Activated naive CD8-positive, alpha-beta T cell (primary cell): ENCODE measurements around the gene RINL.

Experiments used
- H3K27ac Mint-ChIP-seq: one replicate; pipeline ENCODE4 v1.8.0; 2021; ENCODE audit warnings: mixed read lengths
- H3K27me3 Mint-ChIP-seq: one replicate; pipeline ENCODE4 v1.8.0; 2021; ENCODE audit warnings: mixed read lengths
- H3K36me3 Mint-ChIP-seq: one replicate; pipeline ENCODE4 v1.8.0; 2021; ENCODE audit warnings: mixed read lengths
- H3K4me1 Mint-ChIP-seq: one replicate; pipeline ENCODE4 v1.8.0; 2021; ENCODE audit warnings: low read depth, mixed read lengths
- H3K4me3 Mint-ChIP-seq: one replicate; pipeline ENCODE4 v1.8.0; 2021; ENCODE audit warnings: mild to moderate bottlenecking, mixed read lengths
- H3K9me3 Mint-ChIP-seq: one replicate; pipeline ENCODE4 v1.8.0; 2021; ENCODE audit warnings: low read depth, mixed read lengths

The RINL gene, protein sequence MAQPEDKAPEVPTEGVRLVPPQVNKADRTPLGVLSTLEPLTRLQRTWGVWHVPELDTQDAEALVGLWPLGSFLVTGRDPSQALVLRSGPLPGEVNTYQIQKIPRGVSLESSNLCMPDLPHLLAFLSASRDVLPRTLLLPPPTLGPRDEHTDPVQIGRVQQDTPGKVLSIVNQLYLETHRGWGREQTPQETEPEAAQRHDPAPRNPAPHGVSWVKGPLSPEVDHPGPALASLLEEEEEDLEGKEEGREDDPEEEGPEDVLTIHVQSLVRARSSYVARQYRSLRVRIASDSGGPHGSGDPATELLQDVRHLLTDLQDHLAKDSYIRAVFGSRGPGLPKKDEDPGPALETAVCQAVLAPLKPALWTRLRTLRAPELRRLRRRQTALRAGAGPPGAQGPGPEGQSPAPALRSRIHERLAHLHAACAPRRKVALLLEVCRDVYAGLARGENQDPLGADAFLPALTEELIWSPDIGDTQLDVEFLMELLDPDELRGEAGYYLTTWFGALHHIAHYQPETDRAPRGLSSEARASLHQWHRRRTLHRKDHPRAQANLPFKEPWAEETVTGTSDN

GRCh38 chr19:38877781-38878574 is at the start of gene RINL:
RINL (minus strand) TSS chr19:38878275; CDS start chr19:38876742, 1,533 bp downstream.
- peak within 1 kb of the TSS; percentile 92 for H3K4me3 Mint-ChIP-seq

DNA sequence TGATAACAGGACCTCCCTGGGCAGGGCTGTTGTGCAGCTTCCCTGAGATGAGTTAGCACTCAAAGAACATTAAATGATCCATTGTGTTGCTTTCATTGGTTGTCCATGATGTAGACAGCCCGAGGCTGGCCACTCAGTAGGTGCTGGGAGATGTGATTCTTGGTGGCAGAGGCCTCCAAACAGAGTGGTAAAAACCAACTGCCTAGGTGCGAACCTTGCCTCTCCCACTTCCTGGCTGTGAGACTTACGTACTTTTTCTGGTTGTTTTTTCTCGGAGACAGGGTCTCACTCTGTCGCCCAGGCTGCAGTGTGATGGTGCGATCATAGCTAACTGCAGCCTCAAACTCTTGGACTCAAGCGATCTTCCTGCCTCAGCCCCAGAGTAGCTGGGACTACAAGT is 46.3 kb upstream of the RINL start:
- Mint-ChIP-seq H3K4me3 (no peak overlapping the region), H3K4me1 (peaks cover 10% of the 10 kb centered on the region)

More at GRCh38 chr19:38877781-38878574, at the start of gene RINL:
- H3K36me3 Mint-ChIP-seq, result peaks cover 4% of the 10 kb centered on the region
- peaks cover 29% of the 10 kb centered on the region for H3K4me1 Mint-ChIP-seq
- no peaks in the 10 kb centered on the region for H3K9me3 Mint-ChIP-seq
- peak within 1 kb of the TSS; percentile 96 for H3K27ac Mint-ChIP-seq
- H3K27me3 Mint-ChIP-seq, result no peaks in the 10 kb centered on the region

GRCh38 chr19:38922482-38922881 is 44.4 kb upstream of the RINL start:
- Mint-ChIP-seq H3K4me1 (no peaks in the 10 kb centered on the region), H3K27me3 (no peaks in the 10 kb centered on the region), H3K4me3 (no peak overlapping the region), H3K9me3 (no peaks in the 10 kb centered on the region), H3K27ac (no peak overlapping the region), H3K36me3 (peaks cover 8% of the 10 kb centered on the region)

More for the DNA sequence above, 46.3 kb upstream of the RINL start:
- Mint-ChIP-seq H3K27me3 (no peaks in the 10 kb centered on the region), H3K36me3 (peaks cover 8% of the 10 kb centered on the region), H3K27ac (no peak overlapping the region), H3K9me3 (no peaks in the 10 kb centered on the region)

DNA sequence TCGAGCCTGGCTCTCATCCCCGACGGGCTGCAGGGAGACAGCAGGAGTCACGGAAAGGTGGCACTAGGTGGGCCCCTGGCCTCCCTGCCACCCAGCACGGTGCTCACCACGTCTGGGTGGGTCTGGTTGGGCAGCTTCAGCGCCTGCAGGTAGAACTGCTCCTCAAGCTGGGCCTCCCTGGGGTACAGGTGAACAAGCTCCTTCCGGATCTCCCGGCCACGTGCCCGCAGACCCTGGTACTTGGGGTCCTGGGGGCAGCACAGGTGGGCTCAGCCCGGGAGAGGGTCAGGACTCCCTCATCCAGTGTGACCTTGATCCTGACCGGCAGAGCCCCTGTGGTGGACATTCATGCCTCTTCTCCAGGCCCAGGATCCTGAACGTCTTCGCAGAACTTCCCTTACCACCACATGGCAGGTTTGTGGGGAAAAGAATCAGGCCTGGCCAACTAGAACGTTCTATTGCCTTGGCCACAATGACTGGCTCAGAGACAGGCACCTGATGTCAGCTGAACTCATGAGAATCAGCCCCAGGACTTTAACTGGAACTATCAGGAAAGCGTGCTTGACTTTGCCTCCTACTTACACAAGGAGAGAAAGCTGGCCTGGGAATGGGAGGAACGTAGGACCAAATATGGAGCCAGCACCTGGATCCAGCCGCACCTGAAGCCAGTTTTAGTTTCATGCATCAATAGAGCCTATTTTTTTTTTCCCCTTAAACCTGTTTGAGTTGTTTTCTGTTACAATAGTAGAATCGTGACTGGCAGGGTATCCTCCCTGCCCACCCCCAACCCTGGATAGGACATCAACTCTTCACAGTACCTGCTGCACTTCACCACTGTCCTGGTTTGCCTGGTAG is 43.6 kb upstream of the RINL start:
- Mint-ChIP-seq H3K4me3 (no peak overlapping the region), H3K27me3 (no peaks in the 10 kb centered on the region), H3K36me3 (peaks cover 8% of the 10 kb centered on the region), H3K27ac (no peak overlapping the region), H3K9me3 (no peaks in the 10 kb centered on the region), H3K4me1 (no peaks in the 10 kb centered on the region)

- Mint-ChIP-seq H3K27ac (no peak overlapping the region), H3K27me3 (no peaks in the 10 kb centered on the region), H3K36me3 (peaks cover 8% of the 10 kb centered on the region), H3K4me1 (no peaks in the 10 kb centered on the region), H3K4me3 (no peak overlapping the region), H3K9me3 (no peaks in the 10 kb centered on the region)
Observed at GRCh38 chr19:38920602-38921419, 42.7 kb upstream of the RINL start.

DNA sequence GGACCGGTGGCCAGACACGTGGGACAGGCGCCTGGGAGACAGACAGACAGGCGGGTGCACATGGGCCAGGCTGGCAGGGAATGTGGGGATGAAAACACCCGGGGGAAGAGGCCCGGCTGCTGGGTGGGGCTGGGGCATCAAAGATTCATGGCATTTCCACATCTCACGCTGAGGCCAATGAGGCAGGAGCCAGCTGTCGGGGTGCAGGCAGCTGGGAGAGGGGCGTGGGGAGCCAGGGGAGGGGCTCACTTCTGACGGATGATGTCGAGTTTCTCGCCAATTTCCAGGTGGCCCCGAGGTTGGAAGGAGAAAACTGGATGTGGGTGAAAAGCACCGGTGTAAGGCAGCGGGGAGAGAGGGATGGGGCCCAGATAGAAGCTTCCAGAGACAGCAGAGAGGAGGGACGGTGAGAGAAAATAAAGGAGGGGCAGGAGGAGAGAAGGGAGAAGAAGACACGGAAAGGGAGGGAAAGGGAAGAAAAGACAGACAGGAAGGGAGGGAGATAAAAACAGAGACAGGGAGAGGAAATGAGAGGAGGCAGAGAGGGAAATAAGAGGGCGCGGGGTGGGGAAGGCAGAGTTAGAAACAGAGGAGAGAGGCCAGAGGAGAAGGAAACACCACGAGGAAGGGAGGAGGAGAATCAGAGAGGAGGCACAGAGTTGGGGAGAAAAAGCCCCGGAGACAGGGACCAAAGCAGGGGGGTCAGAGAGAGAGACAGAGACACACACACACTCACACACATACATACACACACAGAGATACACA is 41.9 kb upstream of the RINL start:
- Mint-ChIP-seq H3K4me1 (no peaks in the 10 kb centered on the region), H3K27ac (no peak overlapping the region), H3K4me3 (no peak overlapping the region), H3K27me3 (no peaks in the 10 kb centered on the region), H3K9me3 (no peaks in the 10 kb centered on the region), H3K36me3 (peaks cover 8% of the 10 kb centered on the region)

DNA sequence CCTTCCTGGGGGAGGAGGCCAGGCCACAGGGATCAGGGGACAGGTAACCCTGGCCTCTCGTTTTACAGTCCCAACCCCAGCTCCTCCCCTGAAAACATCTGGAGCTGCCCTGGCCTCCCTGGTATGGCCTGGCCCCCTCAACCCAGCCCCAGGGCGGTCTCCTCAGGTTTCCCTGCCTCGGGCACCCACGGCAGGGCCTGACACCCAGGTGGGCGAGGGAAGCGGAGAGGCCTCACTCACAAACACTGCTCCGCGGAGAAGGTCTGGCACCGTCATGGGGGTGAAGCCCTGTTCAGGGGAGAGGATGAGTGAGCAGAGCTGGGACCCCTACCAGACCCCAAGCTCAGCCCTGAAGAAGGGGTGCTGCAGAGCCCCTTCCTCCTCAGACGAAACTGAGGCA is 40.5 kb upstream of the RINL start:
- Mint-ChIP-seq H3K27ac (no peak overlapping the region), H3K4me3 (no peak overlapping the region), H3K27me3 (no peaks in the 10 kb centered on the region), H3K36me3 (peaks cover 8% of the 10 kb centered on the region), H3K9me3 (no peaks in the 10 kb centered on the region), H3K4me1 (no peaks in the 10 kb centered on the region)

DNA sequence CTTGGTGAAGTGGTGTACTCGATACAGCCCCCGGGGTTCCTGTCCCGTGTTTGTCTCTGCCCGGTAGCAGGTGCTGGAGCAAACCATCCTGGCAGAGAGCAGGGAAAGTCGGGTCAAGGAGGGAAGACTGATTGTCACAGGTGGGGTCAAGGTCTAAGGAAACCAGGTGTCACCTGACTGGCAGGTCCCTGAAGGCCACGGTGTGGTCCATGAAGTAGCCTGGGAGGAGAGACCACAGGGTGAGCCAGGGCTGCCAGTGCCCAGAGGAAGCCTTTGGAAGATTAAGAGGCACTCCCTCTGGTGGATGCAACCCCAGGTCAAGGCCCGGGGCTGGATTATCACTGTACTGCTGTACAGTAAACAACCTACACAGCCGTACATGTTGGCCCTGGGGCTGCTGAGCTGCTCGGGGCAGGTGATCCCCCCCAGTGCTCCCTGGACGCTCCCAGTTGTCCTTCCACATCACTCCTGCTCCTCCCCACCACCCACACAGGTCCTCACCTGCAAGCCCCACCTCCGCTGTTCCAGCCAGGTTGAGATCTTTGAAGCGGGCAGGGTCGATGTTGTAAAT is 39.9 kb upstream of the RINL start:
- Mint-ChIP-seq H3K36me3 (peaks cover 8% of the 10 kb centered on the region), H3K4me3 (no peak overlapping the region), H3K4me1 (no peaks in the 10 kb centered on the region), H3K27ac (no peak overlapping the region), H3K9me3 (no peaks in the 10 kb centered on the region), H3K27me3 (no peaks in the 10 kb centered on the region)

DNA sequence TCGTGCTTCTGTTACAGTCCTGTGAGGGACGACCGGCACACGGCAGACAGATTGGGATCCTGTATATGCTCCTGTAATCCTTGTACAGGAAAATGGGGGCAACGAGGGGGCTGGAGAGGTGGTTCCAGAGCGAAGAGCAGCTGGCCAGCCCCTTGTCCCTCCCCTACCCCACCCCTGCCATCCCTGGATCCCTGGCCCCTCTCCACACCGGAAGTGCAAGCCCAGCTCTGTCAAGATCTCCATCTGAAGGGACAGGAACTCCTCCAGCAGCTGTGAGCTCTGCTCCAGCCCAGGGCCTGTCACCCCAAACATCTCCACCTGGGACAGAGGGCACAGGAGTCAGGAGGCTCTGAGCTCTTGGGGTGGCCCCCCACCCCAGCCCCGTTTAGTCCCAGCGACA is 39.4 kb upstream of the RINL start:
- H3K36me3 Mint-ChIP-seq, result peaks cover 8% of the 10 kb centered on the region
- no peaks in the 10 kb centered on the region for H3K9me3 Mint-ChIP-seq
- no peak overlapping the region for H3K4me3 Mint-ChIP-seq
- no peaks in the 10 kb centered on the region for H3K27me3 Mint-ChIP-seq
- no peak overlapping the region for H3K27ac Mint-ChIP-seq
- H3K4me1 Mint-ChIP-seq, result no peaks in the 10 kb centered on the region

GRCh38 chr19:38915329-38916321 is 37.5 kb upstream of the RINL start:
- H3K36me3 Mint-ChIP-seq, result no peaks in the 10 kb centered on the region
- H3K27ac Mint-ChIP-seq, result no peak overlapping the region
- H3K27me3 Mint-ChIP-seq, result no peaks in the 10 kb centered on the region
- H3K9me3 Mint-ChIP-seq, result no peaks in the 10 kb centered on the region
- H3K4me3 Mint-ChIP-seq, result no peak overlapping the region
- H3K4me1 Mint-ChIP-seq, result no peaks in the 10 kb centered on the region

DNA sequence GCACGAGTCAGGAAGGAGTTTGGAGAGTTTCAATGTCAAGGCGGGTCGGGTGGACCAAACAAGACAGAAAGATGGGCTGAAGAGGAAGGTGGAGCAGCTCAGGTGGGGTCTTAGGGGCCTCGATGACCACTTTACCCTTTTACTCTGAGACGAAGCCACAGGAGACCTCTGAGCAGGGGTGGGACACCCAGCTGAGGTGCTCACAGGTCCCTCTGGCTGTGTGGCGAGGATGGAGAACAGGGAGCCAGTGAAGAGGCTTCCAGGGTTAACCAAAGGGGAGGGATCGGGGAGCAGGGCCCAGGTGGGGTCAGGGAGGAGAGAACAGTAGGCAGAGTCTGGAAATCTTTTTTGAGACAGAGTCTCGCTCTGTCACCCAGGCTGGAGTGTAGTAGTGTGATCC is 35.9 kb upstream of the RINL start:
- Mint-ChIP-seq H3K4me3 (no peak overlapping the region), H3K9me3 (no peaks in the 10 kb centered on the region), H3K36me3 (no peaks in the 10 kb centered on the region), H3K27ac (no peak overlapping the region), H3K4me1 (peaks cover 3% of the 10 kb centered on the region), H3K27me3 (no peaks in the 10 kb centered on the region)
